HEK293 (cell line): ENCODE results near the gene APOO.

Source experiments
- AEBP2 ChIP-seq: fragments of 450-650 bp; formaldehyde crosslinking; IDR thresholded peaks from 2 replicates; pipeline ENCODE4 v1.5.1; 2016; ENCODE audit warnings: missing biosample characterization, missing genetic modification characterization, borderline replicate concordance
- REST ChIP-seq: fragments of 450-650 bp; formaldehyde crosslinking; IDR thresholded peaks from 2 replicates; pipeline ENCODE4 v1.5.1; 2016; ENCODE audit warnings: missing biosample characterization, missing genetic modification characterization
- TCF7L2 ChIP-seq: IDR thresholded peaks from 2 replicates; pipeline ENCODE4 v1.6.1; 2011; ENCODE audit warnings: low read depth, mild to moderate bottlenecking, inconsistent platforms, low read length, moderate library complexity, borderline replicate concordance
- ZNF10 ChIP-seq: fragments of 450-650 bp; formaldehyde crosslinking; IDR thresholded peaks from 2 replicates; pipeline ENCODE4 v1.5.1; 2017; ENCODE audit warnings: missing biosample characterization, missing genetic modification characterization
- TF ChIP-seq, protein P1 (sequence below): fragments of 450-650 bp; formaldehyde crosslinking; IDR thresholded peaks from 2 replicates; pipeline ENCODE4 v1.5.1; 2016; ENCODE audit warnings: missing biosample characterization, missing genetic modification characterization

- TF ChIP-seq ZNF10 (no peak), TCF7L2 (peak; percentile 25; the same call in 1 of the 2 replicates), REST (tag by site-specific recombination) (no peak), AEBP2 (tag by site-specific recombination) (no peak)
- TF ChIP-seq, protein P1, sequence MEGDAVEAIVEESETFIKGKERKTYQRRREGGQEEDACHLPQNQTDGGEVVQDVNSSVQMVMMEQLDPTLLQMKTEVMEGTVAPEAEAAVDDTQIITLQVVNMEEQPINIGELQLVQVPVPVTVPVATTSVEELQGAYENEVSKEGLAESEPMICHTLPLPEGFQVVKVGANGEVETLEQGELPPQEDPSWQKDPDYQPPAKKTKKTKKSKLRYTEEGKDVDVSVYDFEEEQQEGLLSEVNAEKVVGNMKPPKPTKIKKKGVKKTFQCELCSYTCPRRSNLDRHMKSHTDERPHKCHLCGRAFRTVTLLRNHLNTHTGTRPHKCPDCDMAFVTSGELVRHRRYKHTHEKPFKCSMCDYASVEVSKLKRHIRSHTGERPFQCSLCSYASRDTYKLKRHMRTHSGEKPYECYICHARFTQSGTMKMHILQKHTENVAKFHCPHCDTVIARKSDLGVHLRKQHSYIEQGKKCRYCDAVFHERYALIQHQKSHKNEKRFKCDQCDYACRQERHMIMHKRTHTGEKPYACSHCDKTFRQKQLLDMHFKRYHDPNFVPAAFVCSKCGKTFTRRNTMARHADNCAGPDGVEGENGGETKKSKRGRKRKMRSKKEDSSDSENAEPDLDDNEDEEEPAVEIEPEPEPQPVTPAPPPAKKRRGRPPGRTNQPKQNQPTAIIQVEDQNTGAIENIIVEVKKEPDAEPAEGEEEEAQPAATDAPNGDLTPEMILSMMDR (tag by site-specific recombination) = peak; percentile 32; the same call in 1 of the 2 replicates
Observed at GRCh38 chrX:23908219-23909004, 674 bp upstream of the APOO start.
